Raji (cell line): ENCODE measurements around the gene FARP2.

Source experiments
- POLR2A ChIP-seq: IDR thresholded peaks from 2 replicates; pipeline ENCODE4 v1.6.1; 2011; ENCODE audit warnings: low read depth, low read length, control low read depth; ENCODE audit not compliant: insufficient read depth

FARP2 gene

DNA sequence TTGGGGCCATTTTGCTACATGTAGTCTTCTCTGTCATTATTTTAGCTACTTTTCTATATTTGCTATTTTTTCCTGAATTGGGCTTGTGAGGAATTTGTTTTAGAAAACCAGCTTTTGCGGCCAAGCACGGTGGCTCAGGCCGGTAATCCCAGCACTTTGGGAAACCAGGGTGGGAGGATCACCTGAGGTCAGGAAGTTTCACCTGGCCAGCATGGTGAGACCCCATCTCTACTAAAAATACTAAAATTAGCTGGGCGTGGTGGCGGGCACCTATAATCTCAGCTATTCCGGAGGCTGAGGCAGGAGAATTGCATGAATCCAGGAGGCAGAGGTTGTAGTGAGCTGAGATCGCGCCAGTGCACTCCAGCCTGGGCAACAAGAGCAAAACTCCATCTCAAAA lies 35.7 kb upstream of the FARP2 start:
- no peak for TF ChIP-seq POLR2A

- no peak for TF ChIP-seq POLR2A
Observed at GRCh38 chr2:241321033-241321432, 35.1 kb upstream of the FARP2 start.

DNA sequence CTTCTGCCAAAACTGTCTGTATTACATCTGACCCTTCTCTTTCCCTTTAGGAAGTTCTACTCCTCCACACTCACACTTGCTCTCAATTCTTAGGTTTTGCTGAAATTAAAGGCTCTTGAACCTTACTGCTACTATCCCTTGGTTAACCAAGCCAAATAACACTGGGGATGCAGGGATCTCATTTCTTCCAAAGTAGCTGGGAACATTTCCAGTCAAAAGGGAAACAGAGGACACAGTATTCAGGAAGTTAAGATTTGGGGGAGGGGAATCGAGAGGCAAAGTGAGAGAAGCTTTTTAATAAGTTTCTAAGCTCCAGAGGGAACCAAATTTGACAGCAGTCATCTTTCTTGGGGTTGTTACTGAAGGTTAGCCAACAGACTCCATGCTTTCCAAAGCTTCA lies 34.2 kb upstream of the FARP2 start:
- no peak for TF ChIP-seq POLR2A

DNA sequence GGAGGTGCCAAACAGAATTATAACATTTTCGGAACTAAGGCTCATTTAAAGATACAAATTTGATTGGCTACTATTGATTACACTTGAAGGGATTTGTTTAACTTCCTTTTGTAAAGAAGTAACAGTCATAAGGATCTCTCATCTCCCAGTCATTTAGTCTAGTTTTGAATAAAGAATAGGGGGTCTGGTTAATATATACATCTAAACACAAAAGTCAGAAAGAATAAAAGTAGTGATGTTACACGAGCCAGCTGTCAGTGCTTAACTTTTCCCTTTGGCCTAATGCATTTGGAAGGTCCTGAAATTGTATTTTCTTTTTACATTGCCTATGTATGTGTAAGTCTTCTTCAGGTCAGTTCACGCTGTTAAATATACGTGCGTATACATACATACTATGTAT lies 32.3 kb upstream of the FARP2 start:
- no peak for TF ChIP-seq POLR2A

DNA sequence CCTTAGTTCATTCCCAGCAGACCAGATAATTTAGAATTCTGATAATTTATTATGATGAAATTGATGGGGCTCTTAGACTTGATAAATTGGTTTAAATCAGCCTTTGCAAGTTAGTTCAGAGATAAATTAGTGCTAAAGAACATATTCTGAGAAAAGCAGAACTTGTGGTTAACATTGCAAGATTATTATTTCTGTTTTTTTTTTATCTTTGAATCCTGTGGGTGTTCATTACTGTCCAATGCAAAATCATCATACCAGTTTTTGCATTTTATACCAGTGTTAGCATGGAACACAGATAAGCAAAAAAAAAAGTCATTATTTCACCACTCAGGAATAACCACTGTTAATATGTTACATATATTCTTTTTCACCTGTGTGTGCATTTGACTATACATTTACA lies 31.3 kb upstream of the FARP2 start:
- TF ChIP-seq POLR2A = no peak

GRCh38 chr2:241325257-241325656 lies 30.8 kb upstream of the FARP2 start:
- TF ChIP-seq POLR2A = no peak

DNA sequence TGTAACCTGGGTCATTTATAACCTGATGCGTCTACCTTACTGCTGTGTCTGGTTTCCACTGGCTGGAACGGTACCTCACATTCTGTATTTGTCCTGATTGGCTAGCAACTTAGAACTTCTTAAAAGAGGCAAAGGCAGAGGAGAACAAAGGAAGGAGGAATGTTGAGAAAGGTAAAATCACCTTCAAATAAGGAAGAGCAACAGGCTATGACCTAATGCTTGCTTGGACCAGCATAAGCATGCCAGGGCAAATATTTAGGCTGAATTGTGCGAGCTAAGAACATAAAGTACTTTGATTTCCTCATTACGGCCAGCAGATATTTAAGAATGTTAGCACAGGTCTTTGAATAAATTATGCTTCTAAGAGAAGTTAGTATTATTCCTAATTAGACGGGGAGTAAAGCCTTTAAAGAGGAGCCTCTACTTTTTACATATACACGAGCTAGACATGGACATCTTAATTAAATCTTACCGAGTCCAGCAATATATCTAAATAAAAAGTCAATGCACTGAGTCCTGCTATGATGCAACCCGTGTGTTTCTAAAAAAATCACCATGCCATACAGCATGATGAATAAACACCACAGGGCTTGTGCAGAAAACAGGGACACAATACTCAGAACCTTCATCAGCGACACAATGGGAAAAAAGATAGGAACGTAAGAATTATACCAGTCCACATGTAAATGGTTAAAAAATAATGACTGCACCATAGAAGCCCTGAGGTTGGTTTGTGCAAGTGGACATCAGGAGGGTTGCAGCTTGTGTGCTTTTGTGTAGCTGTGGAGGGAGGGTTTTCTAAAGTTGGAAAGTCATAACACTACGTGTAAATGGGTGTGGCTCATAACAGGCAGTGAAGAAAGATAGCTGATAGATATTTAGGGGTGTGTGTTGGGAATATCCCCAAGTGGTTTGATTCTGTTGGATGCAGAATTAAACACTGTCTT lies 26.1 kb upstream of the FARP2 start:
- no peak for TF ChIP-seq POLR2A

DNA sequence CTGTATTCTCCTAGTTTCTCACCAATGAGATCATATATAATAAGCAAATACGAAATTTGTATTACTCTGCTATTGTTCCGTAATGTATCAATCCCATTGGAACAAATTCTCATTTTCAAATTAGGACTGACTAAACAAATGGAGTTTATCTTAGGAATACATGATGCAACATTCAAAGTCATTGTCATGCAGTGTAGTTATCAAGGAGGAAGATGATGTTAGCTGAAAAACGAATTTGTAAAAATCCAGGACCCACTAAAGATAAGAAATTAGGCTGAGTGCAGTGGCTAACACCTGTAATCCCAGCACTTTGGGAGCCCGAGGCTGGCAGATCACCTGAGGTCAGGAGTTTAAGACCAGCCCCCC lies 25.5 kb upstream of the FARP2 start:
- no peak for TF ChIP-seq POLR2A

- TF ChIP-seq POLR2A = no peak
Observed at GRCh38 chr2:241334813-241335212, 21.3 kb upstream of the FARP2 start.

GRCh38 chr2:241339839-241340630 lies 16.1 kb upstream of the FARP2 start:
- TF ChIP-seq POLR2A = no peak

GRCh38 chr2:241340631-241341163 lies 15.4 kb upstream of the FARP2 start:
- no peak for TF ChIP-seq POLR2A

DNA sequence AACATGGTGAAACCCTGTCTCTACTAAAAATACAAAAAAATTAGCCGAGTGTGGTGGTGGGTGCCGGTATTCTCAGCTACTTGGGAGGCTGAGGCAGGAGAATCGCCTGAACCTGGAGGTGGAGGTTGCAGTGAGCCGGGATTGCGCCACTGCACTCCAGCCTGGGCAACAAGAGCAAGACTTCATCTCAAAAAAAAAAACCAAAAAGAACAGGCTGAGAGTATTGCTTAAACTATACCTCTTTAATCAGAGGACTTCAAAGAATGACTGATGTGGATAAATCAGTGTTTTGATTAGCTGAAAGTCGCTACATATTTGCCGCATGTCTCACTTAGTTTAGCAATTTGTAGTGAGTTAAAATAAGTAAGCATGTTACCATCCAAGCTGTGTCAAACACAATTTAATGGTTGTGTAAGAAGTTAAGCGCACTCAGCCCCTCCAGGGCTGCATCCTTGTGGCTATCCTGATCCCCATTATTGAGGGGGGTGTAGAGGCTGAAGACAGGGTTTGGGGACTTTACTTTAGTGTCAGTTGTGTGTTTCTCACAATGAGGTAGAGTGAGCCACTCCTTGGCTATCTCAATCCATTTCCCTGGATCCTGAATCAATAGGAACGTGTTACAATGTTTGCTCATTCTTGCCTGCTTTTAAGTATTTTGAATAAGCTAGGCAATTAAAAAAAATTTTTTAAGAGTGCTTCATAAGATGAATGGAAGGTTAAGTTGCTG lies 11.0 kb upstream of the FARP2 start:
- no peak for TF ChIP-seq POLR2A

DNA sequence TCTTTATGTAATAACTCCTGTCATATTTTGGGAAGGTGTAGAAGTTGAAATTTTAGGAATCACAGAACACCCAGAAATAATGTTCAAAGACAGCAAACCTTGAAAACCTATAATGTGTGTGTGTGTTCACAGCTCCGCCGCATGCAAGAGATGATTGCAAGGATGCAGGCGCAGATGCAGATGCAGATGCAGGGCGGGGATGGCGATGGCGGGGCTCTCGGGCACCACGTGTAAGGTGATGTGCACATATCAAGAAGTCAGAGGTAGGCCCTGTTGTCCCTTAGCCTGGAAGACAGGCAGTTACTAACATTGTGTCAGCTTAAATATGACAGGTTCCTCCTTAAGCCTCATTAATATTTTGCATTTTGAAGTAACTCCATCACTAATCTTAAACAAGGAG lies 6.1 kb upstream of the FARP2 start:
- no peak for TF ChIP-seq POLR2A

- TF ChIP-seq POLR2A = no peak
Observed at GRCh38 chr2:241350530-241350877, 5.6 kb upstream of the FARP2 start.

DNA sequence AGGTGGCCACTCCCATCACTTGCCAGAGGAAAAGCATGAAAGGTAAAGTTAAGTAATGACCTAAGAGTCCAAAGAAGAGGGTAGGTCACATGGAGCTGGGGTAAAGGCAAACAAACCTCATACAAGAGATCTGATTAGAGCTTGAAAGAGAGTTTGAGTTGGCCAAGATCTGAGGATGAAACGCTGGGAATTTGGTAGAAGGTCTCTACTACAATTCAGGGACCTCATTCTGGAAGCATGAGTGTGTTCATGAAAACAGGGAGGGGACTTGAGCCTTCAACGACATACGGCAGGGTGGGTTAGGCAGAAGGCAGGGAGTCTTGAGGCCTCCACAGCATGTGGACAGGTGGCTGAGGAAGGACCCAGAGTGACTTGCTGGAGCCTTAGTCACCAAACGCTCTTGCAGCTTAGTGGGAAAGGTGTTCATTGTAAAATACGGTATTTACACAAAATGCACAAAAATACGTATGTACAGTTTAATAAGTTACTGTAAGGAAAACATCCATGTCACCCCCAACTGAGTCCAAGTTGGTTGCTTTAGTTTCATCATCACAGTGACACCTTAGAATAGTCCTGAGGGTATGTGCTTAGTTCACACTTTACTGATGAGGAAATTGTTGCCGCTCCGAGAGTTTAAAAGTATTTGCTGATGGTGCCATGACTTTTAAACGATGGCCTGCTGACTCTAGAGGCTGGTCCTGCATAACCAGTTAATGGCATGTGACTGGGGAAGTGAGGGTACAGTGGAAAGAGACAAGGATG lies 5.0 kb upstream of the FARP2 start:
- no peak for TF ChIP-seq POLR2A

- no peak for TF ChIP-seq POLR2A
Observed at GRCh38 chr2:241351640-241352031, 4.4 kb upstream of the FARP2 start.
